Measurements from ENCODE around the gene TRMT5. TPM values are rescaled to one million over a fixed set of nuclear protein-coding genes. Genes with fewer than 3 reads are reported as not detected.

TRMT5 gene
- total and polyA plus RNA-seq, 2 of the 4 experiments (the other 2 are of a cell fraction) = 5.0 to 10.4 TPM

GRCh38 chr14:60986500-60986899 is 5.6 kb upstream of the TRMT5 start:
- Histone ChIP-seq H3K79me1 (ENCODE audit: low read depth in 1 of 2, low read length in 2 of 2) (peaks cover 12 to 58% of the 10 kb centered on the region in 2 experiments), H3K36me3 (ENCODE audit: control insufficient read depth, insufficient read depth, low read length) (peaks cover 20% of the 10 kb centered on the region), H2AK5ac (ENCODE audit: low read depth, low read length) (no peak overlapping the region), H3K18ac (ENCODE audit: low read depth, low read length) (no peak overlapping the region), H2BK15ac (ENCODE audit: low read depth, low read length) (no peak overlapping the region), H3K9ac (ENCODE audit: low read depth, low read length) (no peak overlapping the region), H2BK120ac (ENCODE audit: low read depth, low read length) (no peak overlapping the region), H3K4me3 (ENCODE audit: insufficient read depth, low read depth, low read length) (no peak overlapping the region), H3K4me2 (ENCODE audit: low read depth, low read length) (no peak overlapping the region), H2BK20ac (ENCODE audit: low read depth, low read length) (no peak overlapping the region), H3K4ac (ENCODE audit: low read depth, low read length) (no peak overlapping the region), H2BK5ac (ENCODE audit: low read depth, low read length, poor library complexity, severe bottlenecking) (no peak overlapping the region), H3K14ac (replicated peaks; ENCODE audit: low read depth, low read length) (no peak overlapping the region), H3K27ac (ENCODE audit: insufficient read depth, low read length) (no peak overlapping the region), H3K9me1 (ENCODE audit: insufficient read depth, low read length) (peaks cover 7% of the 10 kb centered on the region), H3K4me1 (ENCODE audit: control insufficient read depth, insufficient read depth, low read length) (peaks cover 3% of the 10 kb centered on the region; the same call in 1 of the 2 replicates), H4K5ac (ENCODE audit: low read depth, low read length) (no peak overlapping the region), H3K56ac (ENCODE audit: extremely low read depth, insufficient read depth, low read length) (no peak overlapping the region), H4K20me1 (ENCODE audit: insufficient read depth, low read length) (no peaks in the 10 kb centered on the region), H3K27me3 (ENCODE audit: control insufficient read depth, insufficient read depth, low read length) (no peaks in the 10 kb centered on the region), H3K9me3 (ENCODE audit: control insufficient read depth, insufficient read depth, low read length) (no peaks in the 10 kb centered on the region), H2AFZ (replicated peaks; ENCODE audit: low read length, poor library complexity) (no peak overlapping the region), H2AK9ac (replicated peaks; ENCODE audit: low read depth, low read length, poor library complexity) (no peak overlapping the region), H3K23ac (ENCODE audit: low read depth, low read length) (no peak overlapping the region), H4K91ac (ENCODE audit: insufficient read depth, low read depth, low read length) (no peak overlapping the region), H4K8ac (ENCODE audit: low read depth in 2 of 2, low read length in 2 of 2) (no peak overlapping the region)
- ATAC-seq (ENCODE audit: low read depth) = no peak
- dilution Hi-C loops (cut with HindIII; ENCODE audit: low sequenced_read_pairs, unreplicated experiment) (no loop called here), in situ Hi-C loops (cut with MboI; ENCODE audit: low sequenced_read_pairs) (loop anchor here (25.0 kb wide), 1 partner anchor 349 kb away; the partner anchor contains the start of gene SIX1), intact Hi-C loops (cut with micrococcal nuclease) (no loop called here)
- CTCF ChIA-PET = interaction anchor here (0.6 kb wide), 1 partner anchor 293 kb away, joined by 3 read pairs; no protein-coding TSS in a partner anchor
- TF ChIP-seq RFX5 (IDR thresholded peaks at IDR 0.05; ENCODE audit: low read depth, low read length) = no peak
- 0 out of 2 replicates have a peak, but pooled peaks have one; percentile 27 for TF ChIP-seq MAFK (IDR thresholded peaks at IDR 0.05; ENCODE audit: low read depth, low read length)
- DNase-seq = no peak
- 100% methylated on average over 1 of the region's 2 CpGs; no CpG with 5 or more reads in 1 of the 2 experiments for WGBS, 2 experiments (ENCODE audit: extremely low coverage in 2 of 2, insufficient read length in 1 of 2)
- no TSS peak for BruUV-seq (replicated peaks)
- POLR2A ChIA-PET (ENCODE audit: unreplicated experiment) = no interaction called here

Measured in IMR-90 (cell line).